Activated T-cell treated with anti-CD3 and anti-CD28 coated beads for 1 hour (primary cell): ENCODE results near the gene FBXO38.
"Not testable (repeated sequence)": the region's sequence is repeated elsewhere in the genome, so short reads cannot be mapped to it uniquely, and the experiment has no call there.

Experiments used
- DNase-seq: peaks from one replicate; pipeline ENCODE4 v3.0.0-alpha.2; 2020; ENCODE audit warnings: low read depth

The FBXO38 gene

GRCh38 chr5:148427370-148428042 is 43.7 kb downstream of the FBXO38 start:
- DNase-seq: no peak

GRCh38 chr5:148428848-148429247 is 45.1 kb downstream of the FBXO38 start:
- no peak for DNase-seq

GRCh38 chr5:148433826-148434225 is 50.1 kb downstream of the FBXO38 start:
- DNase-seq: no peak

GRCh38 chr5:148436029-148436428 is 52.3 kb downstream of the FBXO38 start:
- DNase-seq: no peak

- no peak for DNase-seq
Observed at GRCh38 chr5:148437249-148437648, 53.5 kb downstream of the FBXO38 start.

GRCh38 chr5:148438933-148439332 is 55.2 kb downstream of the FBXO38 start:
- DNase-seq: no peak

- DNase-seq: no peak
Observed at GRCh38 chr5:148443241-148443640, 59.5 kb downstream of the FBXO38 start.

- peak; percentile 24 for DNase-seq
Observed at GRCh38 chr5:148443998-148444397, 60.2 kb downstream of the FBXO38 start.

GRCh38 chr5:148445578-148445977 is 61.8 kb downstream of the FBXO38 start:
- no peak for DNase-seq

GRCh38 chr5:148446611-148447010 is 62.9 kb downstream of the FBXO38 start:
- no peak for DNase-seq

GRCh38 chr5:148452499-148453193 is 68.9 kb downstream of the FBXO38 start:
- DNase-seq: no peak

- DNase-seq: no peak
Observed at GRCh38 chr5:148454576-148454975, 70.8 kb downstream of the FBXO38 start.

- DNase-seq: no peak
Observed at GRCh38 chr5:148455185-148455584, 71.4 kb downstream of the FBXO38 start.

- DNase-seq: no peak
Observed at GRCh38 chr5:148457183-148457620, 73.4 kb downstream of the FBXO38 start.

- no peak for DNase-seq
Observed at GRCh38 chr5:148458036-148458888, 74.5 kb downstream of the FBXO38 start.

GRCh38 chr5:148459669-148460068 is 75.9 kb downstream of the FBXO38 start:
- no peak for DNase-seq

- no peak for DNase-seq
Observed at GRCh38 chr5:148465381-148466235, 81.8 kb downstream of the FBXO38 start.

- no peak for DNase-seq
Observed at GRCh38 chr5:148466236-148466580, 82.5 kb downstream of the FBXO38 start.

GRCh38 chr5:148467958-148468357 is 84.2 kb downstream of the FBXO38 start:
- DNase-seq: no peak

- not testable (repeated sequence) for DNase-seq
Observed at GRCh38 chr5:148468746-148469145, 85.0 kb downstream of the FBXO38 start.

- DNase-seq: no peak
Observed at GRCh38 chr5:148469501-148469935, 85.8 kb downstream of the FBXO38 start.

- no peak for DNase-seq
Observed at GRCh38 chr5:148471379-148471778, 87.6 kb downstream of the FBXO38 start.
